Prostate gland (tissue), 2 donors: Measurements from ENCODE around the gene SCO2. TPM values are rescaled to one million over a fixed set of nuclear protein-coding genes. Genes with fewer than 3 reads are reported as not detected.
A peak's percentile ranks its signal among the peaks of the same experiment; 100 is the strongest.

Experiments used
- DNase-seq: peaks from one replicate; pipeline ENCODE4 v3.0.0-alpha.2; 2019; ENCODE audit warnings: low spot score
- H3K27ac ChIP-seq, 2 donors: fragments of 200-600 bp; sonication (generic); 2 replicates each; pipeline ENCODE4 v1.5.1; 2017 to 2019
- H3K27me3 ChIP-seq: fragments of 200-600 bp; sonication (generic); replicated peaks from 2 replicates; pipeline ENCODE4 v1.5.1; 2019; ENCODE audit not compliant: insufficient read depth
- H3K36me3 ChIP-seq, 2 donors: fragments of 200-600 bp; sonication (generic); 1 replicate in 1 of 2; 2 replicates in 1 of 2; pipeline versions ENCODE4 v1.5.1 to v1.8.1; 2017 to 2019
- H3K4me1 ChIP-seq: fragments of 200-600 bp; sonication (generic); replicated peaks from 2 replicates; pipeline ENCODE4 v1.5.1; 2019
- H3K4me3 ChIP-seq, 2 donors: fragments of 200-600 bp; sonication (generic); 2 replicates each; pipeline ENCODE4 v1.5.1; 2017 to 2019
- H3K9me3 ChIP-seq: fragments of 200-600 bp; sonication (generic); 2 replicates; pipeline ENCODE4 v1.5.1; 2017
- CTCF ChIP-seq, 4 experiments: fragments of 200-600 bp in 2 of 4; fragments of 450-650 bp in 2 of 4; sonication (generic) in 2 of 4; IDR thresholded peaks; 1 replicate in 3 of 4; 2 replicates in 1 of 4; pipeline ENCODE4 v1.5.1; 2016 to 2019; ENCODE audit warnings: antibody characterized with exemption in 4 of 4, mild to moderate bottlenecking in 2 of 4, moderate library complexity in 2 of 4
- POLR2A ChIP-seq: fragments of 450-650 bp; IDR thresholded peaks from one replicate; pipeline ENCODE4 v1.6.1; 2016; ENCODE audit warnings: antibody characterized with exemption, mild to moderate bottlenecking
- POLR2AphosphoS5 ChIP-seq: sonication (generic); formaldehyde crosslinking; IDR thresholded peaks from one replicate; pipeline ENCODE4 v1.6.1; 2017; ENCODE audit warnings: antibody characterized with exemption
- WGBS: methylation state at CpG from one replicate; pipeline ENCODE4 v1.1.5; 2018; 5-methylcytosine and 5-hydroxymethylcytosine counted together
- intact Hi-C: fragments of 100-400 bp; cut with DNase I; formaldehyde crosslinking; loops from one replicate; pipeline ENCODE4 v1.14.2; 2022
- total RNA-seq, 2 donors: library from RNA; depleted of rRNA; stranded (reverse); fragments of >200 nt; gene quantifications; one replicate each; pipeline ENCODE4 v1.1.0, GENCODE V29; 2016

Gene SCO2
- total RNA-seq, 2 donors from 2014 or later = 1.5 to 8.3 TPM

- WGBS = 13% methylated on average over 3 of the region's 3 CpGs
- peaks cover 0 to 14% of the 10 kb centered on the region in 2 donors for H3K36me3 ChIP-seq
- intact Hi-C loops = no loop called here
- H3K27ac ChIP-seq = peak overlapping the region; percentile 85 to 89
- no peaks in the 10 kb centered on the region for H3K9me3 ChIP-seq
- no peak for TF ChIP-seq CTCF (IDR thresholded peaks at IDR 0.05)
- no peak for TF ChIP-seq POLR2AphosphoS5
- TF ChIP-seq POLR2A = no peak
- peaks cover 14% of the 10 kb centered on the region for H3K4me1 ChIP-seq
- H3K27me3 ChIP-seq = no peaks in the 10 kb centered on the region
- H3K4me3 ChIP-seq = peak overlapping the region; percentile 51 to 73
- DNase-seq = no peak
These were observed 16.5 kb downstream of the SCO2 start for GRCh38 chr22:50508897-50509296.

GRCh38 chr22:50507991-50508884 is 17.2 kb downstream of the SCO2 start, which contains the start of gene NCAPH2:
TSS of gene NCAPH2 (plus strand) at chr22:50508224. CDS start at chr22:50508338, 114 bp downstream.
- intact Hi-C loops = no loop called here
- Histone ChIP-seq H3K4me1 (peaks cover 14% of the 10 kb centered on the region), H3K27me3 (no peaks in the 10 kb centered on the region), H3K36me3 (peaks cover 0 to 14% of the 10 kb centered on the region in 2 donors), H3K9me3 (no peaks in the 10 kb centered on the region), H3K4me3 (peak within 1 kb of the TSS; percentile 85 to 96), H3K27ac (peak within 1 kb of the TSS; percentile 89 to 90)
- DNase-seq = peak; percentile 95
- 1% methylated on average over 67 of the region's 76 CpGs for WGBS
- TF ChIP-seq POLR2A (peak; percentile 79), POLR2AphosphoS5 (peak; percentile 99), CTCF (IDR thresholded peaks at IDR 0.05) (peak in 1 of 4 experiments; percentile 47)

- DNase-seq = peak; percentile 85
- Histone ChIP-seq H3K4me1 (peaks cover 14% of the 10 kb centered on the region), H3K9me3 (no peaks in the 10 kb centered on the region), H3K4me3 (peak within 1 kb of the TSS; percentile 85 to 96), H3K27ac (peak within 1 kb of the TSS; percentile 89 to 90), H3K36me3 (peaks cover 0 to 14% of the 10 kb centered on the region in 2 donors), H3K27me3 (no peaks in the 10 kb centered on the region)
- TF ChIP-seq CTCF (IDR thresholded peaks at IDR 0.05) = peak in 2 of 4 experiments; percentile 6 to 18
- peak; percentile 62 for TF ChIP-seq POLR2A
- TF ChIP-seq POLR2AphosphoS5 = no peak
- intact Hi-C loops = no loop called here
- WGBS = 1% methylated on average over 25 of the region's 62 CpGs
These were observed 17.9 kb downstream of the SCO2 start, which contains the start of gene LMF2 for GRCh38 chr22:50507421-50507990. TSS of gene LMF2 (minus strand) at chr22:50507702. CDS start at chr22:50507675, 27 bp downstream.

GRCh38 chr22:50506611-50507420 is 18.6 kb downstream of the SCO2 start:
- Histone ChIP-seq H3K4me1 (peaks cover 14% of the 10 kb centered on the region), H3K27me3 (no peaks in the 10 kb centered on the region), H3K9me3 (no peaks in the 10 kb centered on the region), H3K27ac (peak overlapping the region; percentile 74 to 90), H3K36me3 (peaks cover 0 to 14% of the 10 kb centered on the region in 2 donors), H3K4me3 (peak overlapping the region; percentile 85 to 96)
- no peak for DNase-seq
- intact Hi-C loops = no loop called here
- TF ChIP-seq POLR2AphosphoS5 = no peak
- no peak for TF ChIP-seq POLR2A
- TF ChIP-seq CTCF (IDR thresholded peaks at IDR 0.05) = no peak
- WGBS = 22% methylated on average over 21 of the region's 21 CpGs
